Heart right ventricle (tissue), 16 donors: ENCODE data around the gene ASZ1. TPM values are rescaled to one million over a fixed set of nuclear protein-coding genes. Genes with fewer than 3 reads are reported as not detected.

Experiments
- ATAC-seq, 8 donors: fragments of 200-7000 bp; cut with Tn5 transposase; one replicate each; pipeline ENCODE4 v1.9.1; 2020; ENCODE audit warnings: mild to moderate bottlenecking in 8 of 8, moderate library complexity in 8 of 8, moderate number of reproducible peaks in 1 of 8
- DNase-seq, 2 donors: peaks; one replicate each; pipeline ENCODE4 v3.0.0-alpha.2; 2020
- H3K27ac ChIP-seq, 10 donors: fragments of 200-600 bp; sonication (generic) in 2 of 10; one replicate each; pipeline versions ENCODE4 v1.5.0 to v1.8.0; 2020 to 2022; ENCODE audit warnings: mild to moderate bottlenecking in 3 of 10
- H3K27me3 ChIP-seq, 7 donors: fragments of 200-600 bp; one replicate each; pipeline ENCODE4 v1.8.0; 2021 to 2022; ENCODE audit warnings: mild to moderate bottlenecking in 2 of 7
- H3K36me3 ChIP-seq, 9 donors: fragments of 200-600 bp; sonication (generic) in 1 of 9; one replicate each; pipeline versions ENCODE4 v1.5.0 to v1.8.0; 2020 to 2022; ENCODE audit warnings: mild to moderate bottlenecking in 2 of 9
- H3K4me1 ChIP-seq, 9 donors: fragments of 200-600 bp; sonication (generic) in 1 of 9; one replicate each; pipeline versions ENCODE4 v1.5.0 to v1.8.0; 2020 to 2022; ENCODE audit warnings: mild to moderate bottlenecking in 4 of 9
- H3K4me3 ChIP-seq, 10 donors: fragments of 200-600 bp; sonication (generic) in 2 of 10; one replicate each; pipeline versions ENCODE4 v1.5.0 to v1.8.0; 2020 to 2022; ENCODE audit warnings: mild to moderate bottlenecking in 7 of 10, moderate library complexity in 2 of 10
- H3K9me3 ChIP-seq, 11 donors: fragments of 200-600 bp in 10 of 11; sonication (generic) in 2 of 11; one replicate each; pipeline versions ENCODE4 v1.5.0 to v1.8.0; 2013 to 2022; ENCODE audit warnings: mild to moderate bottlenecking in 2 of 11, control low read depth in 1 of 11, moderate library complexity in 1 of 11
- WGBS, 2 donors: extraction: QIAGEN DNeasy Blood & Tissue Kit; methylation state at CpG; one replicate each; pipeline ENCODE4 v1.1.7; 2013; ENCODE audit warnings: inconsistent platforms in 1 of 2; 5-methylcytosine and 5-hydroxymethylcytosine counted together
- intact Hi-C, 10 donors: fragments of 100-400 bp; cut with DNase I; formaldehyde crosslinking; loops; one replicate each; pipeline versions ENCODE4 v1.11.1 to v1.14.2; 2022
- long read RNA-seq, 3 donors: library from polyadenylated mRNA; unstranded; transcript quantifications; one replicate each; pipeline ENCODE4 v2.0.0, GENCODE V29; 2020 to 2021
- polyA plus RNA-seq, 2 donors: library from polyadenylated mRNA; stranded (reverse); fragments of 200-250 nt; gene quantifications; one replicate each; pipeline ENCODE4 v1.2.3, GENCODE V29; 2013
- total RNA-seq, 10 donors: library from RNA; stranded (reverse); fragmentation: NEBNext Ultra II Directional in 3 of 10; extraction: Animal tissue kit (Norgen Biotek cat#: 25700) in 3 of 10; gene quantifications; one replicate each; pipeline versions ENCODE4 v1.2.1 to v1.2.4, GENCODE V29; 2021 to 2023
- TF ChIP-seq, protein P1 (sequence below), 9 donors: fragments of 200-600 bp; sonication (generic) in 2 of 9; IDR thresholded peaks; one replicate each; pipeline versions ENCODE4 v1.5.0 to v1.8.0; 2021 to 2022; ENCODE audit warnings: antibody characterized with exemption in 9 of 9, mild to moderate bottlenecking in 5 of 9, moderate library complexity in 1 of 9
- donor health status: Arrhythmogenic right ventricular cardiomyopathy.
- donor health status: ischemic (EF 13 %, LVEDD 7.1; RV severe dilation, severe dysfunction).
- donor health status: healthy with polysubstance abuse.
- donor health status: DM: no; HTN: yes; CAD: no.
- donor health status: DM: no; HTN: no; CAD: no.
- donor health status: ischemic (EF 25% LVEDD 6.9; RV normal size, moderate dysfunction).
- donor health status: ischemic (EF 25% LVEDD 5.7; RV mildly dilated, moderate dysfunction).
- donor health status: healthy.
- donor health status: DM: yes; HTN: yes; CAD: no.
- donor health status: Ischemic cardiomyopathy.
- donor health status: ischemic (EF 35%, LVEDD 5.7; RV mildly dilated, moderate dysfunction).
- donor health status: nonischemic (EF 11% LVEDD 7.7; RV severe dilation, severe dysfunction).
- donor health status: DM: yes; HTN: yes; CAD: no.
- donor health status: PGD.
- donor health status: ischemic (EF 29% LVEDD 5.4; RV normal size, mild dysfunction).
- donor health status: nonischemic (EF 23%, LVEDD 6.1; RV moderate dilation, normal function).

ASZ1 gene, protein sequence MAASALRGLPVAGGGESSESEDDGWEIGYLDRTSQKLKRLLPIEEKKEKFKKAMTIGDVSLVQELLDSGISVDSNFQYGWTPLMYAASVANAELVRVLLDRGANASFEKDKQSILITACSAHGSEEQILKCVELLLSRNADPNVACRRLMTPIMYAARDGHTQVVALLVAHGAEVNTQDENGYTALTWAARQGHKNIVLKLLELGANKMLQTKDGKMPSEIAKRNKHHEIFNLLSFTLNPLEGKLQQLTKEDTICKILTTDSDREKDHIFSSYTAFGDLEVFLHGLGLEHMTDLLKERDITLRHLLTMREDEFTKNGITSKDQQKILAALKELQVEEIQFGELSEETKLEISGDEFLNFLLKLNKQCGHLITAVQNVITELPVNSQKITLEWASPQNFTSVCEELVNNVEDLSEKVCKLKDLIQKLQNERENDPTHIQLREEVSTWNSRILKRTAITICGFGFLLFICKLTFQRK
- not detected for total RNA-seq
- not detected for polyA plus RNA-seq
- long read RNA-seq, donor 1, result 0 reads
- long read RNA-seq, donor 2, result 0 reads
- long read RNA-seq, donor 3, result 0 reads

DNA sequence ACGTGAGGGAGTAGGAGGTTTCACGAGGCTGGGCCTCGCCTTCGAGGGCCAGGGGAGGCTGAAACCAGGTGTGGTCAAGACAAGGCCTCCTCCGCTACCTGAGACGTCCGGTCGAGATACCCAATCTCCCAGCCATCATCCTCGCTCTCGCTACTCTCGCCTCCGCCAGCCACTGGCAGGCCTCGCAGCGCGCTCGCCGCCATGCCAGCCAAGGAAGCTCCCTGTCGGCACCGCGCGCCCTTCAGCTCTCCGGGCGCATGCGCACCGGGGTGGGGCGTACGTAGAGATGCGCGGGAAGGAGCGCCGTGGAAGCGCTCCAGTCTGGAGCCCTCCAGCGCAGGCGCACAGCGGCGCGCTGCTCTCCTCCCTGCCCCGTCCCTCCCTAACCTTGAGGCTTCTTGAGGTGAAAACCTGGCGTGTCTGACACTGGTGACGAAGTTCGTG is at the start of gene ASZ1:
Gene ASZ1 (minus strand): TSS at position 236 of the 444 bp plus-strand sequence. CDS start 33 bp downstream, at position 203.
- no peaks in the 10 kb centered on the region for H3K4me1 ChIP-seq
- TF ChIP-seq, protein P1, sequence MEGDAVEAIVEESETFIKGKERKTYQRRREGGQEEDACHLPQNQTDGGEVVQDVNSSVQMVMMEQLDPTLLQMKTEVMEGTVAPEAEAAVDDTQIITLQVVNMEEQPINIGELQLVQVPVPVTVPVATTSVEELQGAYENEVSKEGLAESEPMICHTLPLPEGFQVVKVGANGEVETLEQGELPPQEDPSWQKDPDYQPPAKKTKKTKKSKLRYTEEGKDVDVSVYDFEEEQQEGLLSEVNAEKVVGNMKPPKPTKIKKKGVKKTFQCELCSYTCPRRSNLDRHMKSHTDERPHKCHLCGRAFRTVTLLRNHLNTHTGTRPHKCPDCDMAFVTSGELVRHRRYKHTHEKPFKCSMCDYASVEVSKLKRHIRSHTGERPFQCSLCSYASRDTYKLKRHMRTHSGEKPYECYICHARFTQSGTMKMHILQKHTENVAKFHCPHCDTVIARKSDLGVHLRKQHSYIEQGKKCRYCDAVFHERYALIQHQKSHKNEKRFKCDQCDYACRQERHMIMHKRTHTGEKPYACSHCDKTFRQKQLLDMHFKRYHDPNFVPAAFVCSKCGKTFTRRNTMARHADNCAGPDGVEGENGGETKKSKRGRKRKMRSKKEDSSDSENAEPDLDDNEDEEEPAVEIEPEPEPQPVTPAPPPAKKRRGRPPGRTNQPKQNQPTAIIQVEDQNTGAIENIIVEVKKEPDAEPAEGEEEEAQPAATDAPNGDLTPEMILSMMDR (IDR thresholded peaks at IDR 0.05), result no peak
- no peak within 1 kb of the TSS for H3K27ac ChIP-seq
- no peaks in the 10 kb centered on the region for H3K36me3 ChIP-seq
- no peaks in the 10 kb centered on the region for H3K27me3 ChIP-seq
- DNase-seq (no peak), ATAC-seq (no peak)
- WGBS, 2 donors, result 73% methylated on average over 41 of the region's 41 CpGs
- peaks cover 0 to 4% (median 0%) of the 10 kb centered on the region in 11 donors for H3K9me3 ChIP-seq
- H3K4me3 ChIP-seq, result no peak within 1 kb of the TSS
- intact Hi-C loops, result no loop called here

DNA sequence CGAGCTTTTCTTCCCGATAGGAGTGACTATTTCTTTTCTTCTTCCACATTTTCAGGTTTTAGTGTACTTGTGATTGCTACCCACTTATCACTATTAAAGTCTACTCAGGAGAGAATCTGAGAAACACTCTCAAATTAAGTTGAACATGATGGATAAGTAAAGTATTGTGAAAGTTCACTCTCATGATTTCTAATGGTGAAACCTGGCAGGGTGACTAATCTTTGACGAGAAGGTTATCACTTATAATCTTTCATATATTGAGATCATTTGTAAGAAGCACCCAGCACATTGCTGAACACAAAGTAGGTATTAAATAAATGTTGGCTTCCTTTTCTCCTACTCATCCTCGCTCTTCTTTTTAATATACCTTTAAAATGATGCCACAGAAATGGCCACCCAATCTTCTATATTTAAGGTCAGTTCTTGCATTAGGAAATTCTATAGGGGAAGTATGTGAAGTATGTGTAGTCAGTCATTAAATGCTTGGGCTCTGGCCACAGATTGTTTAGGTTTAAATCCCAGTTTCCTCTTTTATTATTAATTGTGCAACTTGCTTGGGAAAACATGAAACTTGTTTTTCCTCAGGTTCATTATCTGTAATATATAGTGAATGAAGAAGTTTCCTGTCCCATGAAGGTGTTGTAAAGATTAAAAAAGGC is 49.4 kb upstream of the ASZ1 start:
- Histone ChIP-seq H3K4me1 (peaks cover 0 to 9% (median 0%) of the 10 kb centered on the region in 9 donors), H3K36me3 (no peaks in the 10 kb centered on the region), H3K27ac (no peak overlapping the region), H3K4me3 (no peak overlapping the region), H3K27me3 (peaks cover 1 to 35% (median 23%) of the 10 kb centered on the region in 7 donors), H3K9me3 (no peaks in the 10 kb centered on the region)
- no peak for ATAC-seq
- intact Hi-C loops, result no loop called here
- no peak for DNase-seq
- 86 to 88% methylated on average over 4 of the region's 4 CpGs for WGBS, 2 donors
- TF ChIP-seq, protein P1 (IDR thresholded peaks at IDR 0.05), result no peak

DNA sequence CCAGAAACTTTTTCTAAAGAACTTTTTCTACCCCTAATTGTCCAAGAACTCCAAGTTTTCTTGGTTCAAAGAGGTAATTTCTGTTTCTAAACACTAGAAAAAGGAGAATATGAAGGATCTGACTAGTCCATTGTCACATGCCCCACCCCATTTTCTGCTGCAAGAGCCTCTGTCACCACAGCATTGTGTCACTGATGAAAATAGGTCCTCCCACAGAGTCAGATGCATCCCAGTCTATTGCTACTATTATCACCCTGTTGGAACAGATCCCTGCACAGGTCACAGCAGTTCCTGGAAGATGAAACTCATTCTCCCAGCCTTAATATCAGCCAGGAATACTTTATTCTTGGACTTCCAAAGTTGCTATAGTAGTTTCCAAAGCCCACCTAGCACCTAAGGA is 45.0 kb upstream of the ASZ1 start:
- Histone ChIP-seq H3K27me3 (no peaks in the 10 kb centered on the region), H3K4me3 (no peak overlapping the region), H3K9me3 (no peaks in the 10 kb centered on the region), H3K36me3 (no peaks in the 10 kb centered on the region), H3K27ac (peak overlapping the region in 3 of 10 donors; percentile 3 to 49 (median 11)), H3K4me1 (no peaks in the 10 kb centered on the region)
- TF ChIP-seq, protein P1 (IDR thresholded peaks at IDR 0.05), result no peak
- peak; percentile 65 to 98 (median 91) for ATAC-seq
- intact Hi-C loops, result loop anchor here in 1 of 10 donors (2.0 kb wide), 1 partner anchor 20 kb away; no protein-coding TSS in a partner anchor
- DNase-seq, result peak in 1 of 2 donors; percentile 38

DNA sequence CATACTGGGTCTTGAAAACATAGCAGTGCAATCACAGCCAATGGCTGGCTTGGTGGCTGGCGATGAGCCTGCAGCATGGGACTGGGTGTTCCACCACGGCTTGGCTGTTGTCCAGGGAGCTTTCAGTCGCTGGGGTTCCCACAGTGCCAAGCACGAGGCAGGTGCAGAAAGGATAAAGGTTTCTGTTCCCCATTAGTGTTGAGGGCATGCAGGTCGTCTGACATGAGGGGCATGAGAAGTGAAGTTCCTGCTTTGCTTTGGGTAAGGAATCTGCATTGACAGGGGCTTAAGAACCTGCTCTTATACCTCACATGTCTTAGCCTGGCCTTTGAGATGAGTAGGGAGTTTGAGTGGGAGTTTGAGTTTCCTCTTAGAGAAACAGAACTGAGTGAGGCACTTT is 43.5 kb upstream of the ASZ1 start:
- 35 to 50% methylated on average over 5 of the region's 5 CpGs for WGBS, 2 donors
- no peaks in the 10 kb centered on the region for H3K4me1 ChIP-seq
- H3K27me3 ChIP-seq, result no peaks in the 10 kb centered on the region
- no peaks in the 10 kb centered on the region for H3K36me3 ChIP-seq
- peak overlapping the region in 1 of 10 donors; percentile 49 for H3K27ac ChIP-seq
- no peak overlapping the region for H3K4me3 ChIP-seq
- intact Hi-C loops, result no loop called here
- TF ChIP-seq, protein P1 (IDR thresholded peaks at IDR 0.05), result no peak
- DNase-seq (peak; percentile 61 to 63), ATAC-seq (peak in 7 of 8 donors; percentile 74 to 92 (median 85))
- H3K9me3 ChIP-seq, result no peaks in the 10 kb centered on the region
